Sigmoid colon (tissue), 7 donors: ENCODE results near the gene CRTC2. TPM values are rescaled to one million over a fixed set of nuclear protein-coding genes. Genes with fewer than 3 reads are reported as not detected.
A peak's percentile ranks its signal among the peaks of the same experiment; 100 is the strongest.

Source experiments
- DNase-seq: peaks from one replicate; pipeline ENCODE4 v3.0.0-alpha.2; 2019
- H3K27ac ChIP-seq, 4 donors: fragments of 200-600 bp; sonication (generic); one replicate each; pipeline ENCODE4 v1.5.1; 2016 to 2019; ENCODE audit warnings: mild to moderate bottlenecking in 1 of 4
- H3K27me3 ChIP-seq, 3 donors: fragments of 200-600 bp; sonication (generic); one replicate each; pipeline ENCODE4 v1.5.1; 2019; ENCODE audit warnings: mild to moderate bottlenecking in 1 of 3
- H3K36me3 ChIP-seq, 4 donors: fragments of 200-600 bp; sonication (generic); one replicate each; pipeline ENCODE4 v1.5.1; 2016 to 2019
- H3K4me1 ChIP-seq, 4 donors: fragments of 200-600 bp; sonication (generic); one replicate each; pipeline ENCODE4 v1.5.1; 2017 to 2019
- H3K4me3 ChIP-seq, 4 donors: fragments of 200-600 bp; sonication (generic); one replicate each; pipeline ENCODE4 v1.5.1; 2017 to 2019; ENCODE audit warnings: mild to moderate bottlenecking in 2 of 4, moderate library complexity in 1 of 4
- H3K9me3 ChIP-seq, 4 donors: fragments of 200-600 bp in 3 of 4; sonication (generic) in 3 of 4; one replicate each; pipeline versions ENCODE4 v1.5.1 to v1.6.1; 2013 to 2019
- EP300 ChIP-seq, 4 donors: sonication (generic); formaldehyde crosslinking; IDR thresholded peaks; one replicate each; pipeline ENCODE4 v1.6.1; 2017; ENCODE audit warnings: antibody characterized with exemption in 4 of 4
- POLR2A ChIP-seq, 2 donors: fragments of 450-650 bp; IDR thresholded peaks; one replicate each; pipeline ENCODE4 v1.6.1; 2016; ENCODE audit warnings: antibody characterized with exemption in 2 of 2, mild to moderate bottlenecking in 2 of 2, moderate library complexity in 2 of 2
- POLR2AphosphoS5 ChIP-seq, 4 donors: sonication (generic); formaldehyde crosslinking; IDR thresholded peaks; one replicate each; pipeline ENCODE4 v1.6.1; 2017; ENCODE audit warnings: antibody characterized with exemption in 4 of 4
- WGBS, 2 donors: extraction: QIAGEN DNeasy Blood & Tissue Kit; methylation state at CpG; one replicate each; pipeline ENCODE4 v1.1.7; 2013; 5-methylcytosine and 5-hydroxymethylcytosine counted together
- intact Hi-C: fragments of 100-400 bp; cut with DNase I; formaldehyde crosslinking; loops from one replicate; pipeline ENCODE4 v1.15.1; 2023
- polyA plus RNA-seq, 3 donors: library from polyadenylated mRNA; stranded (reverse); fragments of 200-250 nt; gene quantifications; one replicate each; pipeline ENCODE4 v1.2.3, GENCODE V29; 2013
- total RNA-seq, 4 donors: library from RNA; depleted of rRNA; stranded (reverse); fragments of >200 nt; gene quantifications; one replicate each; pipeline ENCODE4 v1.1.0, GENCODE V29; 2016
- TF ChIP-seq, protein P1 (sequence below), 4 experiments: fragments of 450-650 bp in 3 of 4; fragments of 200-600 bp in 1 of 4; IDR thresholded peaks; one replicate each; pipeline ENCODE4 v1.5.1; 2016 to 2019; ENCODE audit warnings: antibody characterized with exemption in 4 of 4, mild to moderate bottlenecking in 3 of 4, moderate library complexity in 2 of 4
- donor health status: healthy with polysubstance abuse.
- donor health status: Bipolar disorder and iron deficiency.
- donor health status: healthy.

CRTC2 gene
- total and polyA plus RNA-seq, 7 donors: 13.7 to 32.9 (median 17.8) TPM

DNA sequence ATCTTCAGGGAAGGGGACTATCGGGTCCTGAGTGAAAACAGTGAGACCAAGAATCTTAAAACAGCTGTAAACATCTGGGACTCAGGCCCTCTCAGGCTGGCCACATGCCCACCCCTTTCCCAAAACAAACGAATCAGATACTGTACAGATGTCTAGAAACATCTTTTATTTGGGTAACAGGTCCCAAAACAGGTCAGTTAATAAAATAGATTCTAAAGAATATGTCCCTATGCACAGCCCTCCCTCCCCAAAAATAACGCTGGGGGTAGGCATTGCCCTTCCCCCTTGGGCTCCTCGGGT is 499 bp upstream of the CRTC2 start:
- peak; percentile 84 for DNase-seq
- TF ChIP-seq EP300 (IDR thresholded peaks at IDR 0.05) (no peak), POLR2A (IDR thresholded peaks at IDR 0.05) (no peak), POLR2AphosphoS5 (IDR thresholded peaks at IDR 0.05) (no peak)
- TF ChIP-seq, protein P1, sequence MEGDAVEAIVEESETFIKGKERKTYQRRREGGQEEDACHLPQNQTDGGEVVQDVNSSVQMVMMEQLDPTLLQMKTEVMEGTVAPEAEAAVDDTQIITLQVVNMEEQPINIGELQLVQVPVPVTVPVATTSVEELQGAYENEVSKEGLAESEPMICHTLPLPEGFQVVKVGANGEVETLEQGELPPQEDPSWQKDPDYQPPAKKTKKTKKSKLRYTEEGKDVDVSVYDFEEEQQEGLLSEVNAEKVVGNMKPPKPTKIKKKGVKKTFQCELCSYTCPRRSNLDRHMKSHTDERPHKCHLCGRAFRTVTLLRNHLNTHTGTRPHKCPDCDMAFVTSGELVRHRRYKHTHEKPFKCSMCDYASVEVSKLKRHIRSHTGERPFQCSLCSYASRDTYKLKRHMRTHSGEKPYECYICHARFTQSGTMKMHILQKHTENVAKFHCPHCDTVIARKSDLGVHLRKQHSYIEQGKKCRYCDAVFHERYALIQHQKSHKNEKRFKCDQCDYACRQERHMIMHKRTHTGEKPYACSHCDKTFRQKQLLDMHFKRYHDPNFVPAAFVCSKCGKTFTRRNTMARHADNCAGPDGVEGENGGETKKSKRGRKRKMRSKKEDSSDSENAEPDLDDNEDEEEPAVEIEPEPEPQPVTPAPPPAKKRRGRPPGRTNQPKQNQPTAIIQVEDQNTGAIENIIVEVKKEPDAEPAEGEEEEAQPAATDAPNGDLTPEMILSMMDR (IDR thresholded peaks at IDR 0.05): no peak
- H3K27me3 ChIP-seq: no peaks in the 10 kb centered on the region
- peak overlapping the region; percentile 77 to 98 (median 85) for H3K4me3 ChIP-seq
- peak overlapping the region; percentile 93 to 98 (median 97) for H3K27ac ChIP-seq
- WGBS, 2 donors: 20 to 26% methylated on average over 4 of the region's 4 CpGs
- no peaks in the 10 kb centered on the region for H3K9me3 ChIP-seq
- peaks cover 0 to 30% (median 7%) of the 10 kb centered on the region in 4 donors for H3K36me3 ChIP-seq
- H3K4me1 ChIP-seq: peaks cover 0 to 59% (median 52%) of the 10 kb centered on the region in 4 donors
- intact Hi-C loops: loop anchor here (5.0 kb wide), 1 partner anchor 37 kb away; the partner anchor contains the start of gene GATAD2B

DNA sequence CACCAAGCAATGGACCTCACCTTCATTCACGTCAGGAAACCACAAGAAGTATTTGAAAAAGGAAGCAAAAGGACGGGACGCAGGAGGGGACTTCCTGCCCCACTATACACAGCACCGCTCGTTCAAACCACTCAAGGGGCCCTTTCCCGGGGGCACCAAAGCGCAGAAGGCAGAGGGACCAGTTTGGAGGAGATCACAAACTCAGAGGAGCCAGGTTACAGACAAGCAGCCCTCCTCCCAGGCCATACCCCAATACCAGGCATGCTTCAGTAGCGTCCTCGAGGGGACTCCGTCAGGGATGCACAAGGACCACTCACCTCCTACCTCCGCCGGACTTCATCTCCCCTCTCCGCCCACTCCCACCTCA is 685 bp downstream of the CRTC2 start:
- no peak for DNase-seq
- peak overlapping the region; percentile 93 to 98 (median 97) for H3K27ac ChIP-seq
- H3K27me3 ChIP-seq: no peaks in the 10 kb centered on the region
- peaks cover 0 to 53% (median 49%) of the 10 kb centered on the region in 4 donors for H3K4me1 ChIP-seq
- H3K4me3 ChIP-seq: peak overlapping the region; percentile 77 to 98 (median 85)
- 0% methylated on average over 13 of the region's 13 CpGs for WGBS, 2 donors
- intact Hi-C loops: loop anchor here (5.0 kb wide), 1 partner anchor 35 kb away; the partner anchor contains the start of gene GATAD2B
- H3K9me3 ChIP-seq: no peaks in the 10 kb centered on the region
- TF ChIP-seq EP300 (IDR thresholded peaks at IDR 0.05) (no peak), POLR2AphosphoS5 (IDR thresholded peaks at IDR 0.05) (no peak), POLR2A (IDR thresholded peaks at IDR 0.05) (no peak)
- TF ChIP-seq, protein P1 (IDR thresholded peaks at IDR 0.05): no peak
- H3K36me3 ChIP-seq: peaks cover 6 to 41% (median 13%) of the 10 kb centered on the region in 4 donors

DNA sequence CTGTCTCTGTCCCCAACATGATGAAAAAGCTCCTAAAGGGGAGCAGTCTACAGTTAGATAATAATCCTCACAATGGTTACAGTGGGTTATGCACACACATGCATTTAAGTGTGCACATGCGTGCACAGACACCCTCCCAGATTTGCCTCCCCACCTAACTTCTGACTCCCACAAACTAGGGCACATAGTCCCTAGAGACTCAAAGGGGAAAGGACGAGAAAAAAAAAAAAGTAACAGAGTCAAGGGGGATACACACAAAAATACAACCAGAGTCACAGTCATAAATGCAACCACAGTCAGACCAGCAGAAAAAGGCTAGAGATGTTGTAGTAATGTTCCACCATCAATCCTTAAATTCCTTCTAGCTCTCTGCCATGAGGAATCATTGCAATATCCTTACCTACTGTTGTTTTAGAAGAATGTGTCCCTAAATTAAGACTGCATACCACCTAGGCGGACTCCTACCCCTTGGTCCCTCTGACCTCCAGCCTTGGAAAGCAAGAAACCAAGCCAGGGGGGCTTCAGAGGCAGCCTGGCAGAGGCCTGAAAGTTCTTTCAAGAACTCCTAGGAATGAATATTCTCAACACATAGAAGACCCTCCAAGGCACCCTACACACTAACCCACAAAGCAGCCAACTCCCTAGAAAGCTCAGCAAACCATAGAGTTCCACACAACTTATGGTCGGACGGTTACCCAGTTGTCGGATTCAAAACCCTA is 1.3 kb downstream of the CRTC2 start:
- H3K4me1 ChIP-seq: peaks cover 0 to 48% (median 44%) of the 10 kb centered on the region in 4 donors
- H3K9me3 ChIP-seq: no peaks in the 10 kb centered on the region
- peaks cover 12 to 47% (median 19%) of the 10 kb centered on the region in 4 donors for H3K36me3 ChIP-seq
- peak overlapping the region; percentile 93 to 98 (median 97) for H3K27ac ChIP-seq
- TF ChIP-seq POLR2A (IDR thresholded peaks at IDR 0.05) (no peak), EP300 (IDR thresholded peaks at IDR 0.05) (no peak), POLR2AphosphoS5 (IDR thresholded peaks at IDR 0.05) (no peak)
- TF ChIP-seq, protein P1 (IDR thresholded peaks at IDR 0.05): no peak
- WGBS, 2 donors: 25 to 37% methylated on average over 6 of the region's 6 CpGs
- peak overlapping the region; percentile 77 to 98 (median 85) for H3K4me3 ChIP-seq
- no peak for DNase-seq
- intact Hi-C loops: loop anchor here (5.0 kb wide), 1 partner anchor 35 kb away; the partner anchor contains the start of gene GATAD2B
- H3K27me3 ChIP-seq: no peaks in the 10 kb centered on the region

DNA sequence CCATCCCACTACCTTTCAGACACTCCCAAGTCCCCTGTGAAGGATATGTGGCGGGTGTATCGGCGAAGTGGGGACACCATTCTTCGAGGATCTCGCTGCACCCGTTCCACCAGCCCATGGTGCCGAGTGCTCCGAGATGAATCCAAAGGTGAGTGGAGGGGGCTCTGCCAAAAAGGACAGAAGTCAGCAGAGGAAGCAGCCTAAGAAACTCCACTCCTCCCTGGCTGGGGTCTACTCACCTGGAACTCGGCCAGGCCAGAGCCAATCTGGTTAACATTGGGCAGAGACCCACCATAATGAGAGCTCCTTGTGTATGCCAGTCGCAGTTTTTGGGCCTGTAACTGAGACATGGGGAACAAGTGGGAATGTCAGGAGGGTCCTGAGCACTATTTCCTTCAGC is 3.6 kb downstream of the CRTC2 start:
- Histone ChIP-seq H3K4me1 (peaks cover 0 to 36% (median 33%) of the 10 kb centered on the region in 4 donors), H3K36me3 (peaks cover 31 to 54% (median 36%) of the 10 kb centered on the region in 4 donors), H3K4me3 (no peak overlapping the region), H3K27ac (no peak overlapping the region), H3K27me3 (no peaks in the 10 kb centered on the region), H3K9me3 (no peaks in the 10 kb centered on the region)
- intact Hi-C loops: loop anchor here (5.0 kb wide), 1 partner anchor 33 kb away; the partner anchor contains the start of gene GATAD2B
- no peak for DNase-seq
- TF ChIP-seq EP300 (IDR thresholded peaks at IDR 0.05) (no peak), POLR2A (IDR thresholded peaks at IDR 0.05) (no peak), POLR2AphosphoS5 (IDR thresholded peaks at IDR 0.05) (no peak)
- TF ChIP-seq, protein P1 (IDR thresholded peaks at IDR 0.05): no peak
- WGBS, 2 donors: 96 to 97% methylated on average over 10 of the region's 10 CpGs
